HG02610 (cell line): ENCODE data around the gene POF1B.
A peak's percentile ranks its signal among the peaks of the same experiment; 100 is the strongest.
"Not testable (repeated sequence)": the region's sequence is repeated elsewhere in the genome, so short reads cannot be mapped to it uniquely, and the experiment has no call there.

Experiments used
- ATAC-seq: cut with Tn5 transposase; IDR thresholded peaks from one replicate; pipeline ENCODE4 v1.9.1; 2021; ENCODE audit warnings: mild to moderate bottlenecking, moderate library complexity; ENCODE audit not compliant: unreplicated experiment

The POF1B gene, protein sequence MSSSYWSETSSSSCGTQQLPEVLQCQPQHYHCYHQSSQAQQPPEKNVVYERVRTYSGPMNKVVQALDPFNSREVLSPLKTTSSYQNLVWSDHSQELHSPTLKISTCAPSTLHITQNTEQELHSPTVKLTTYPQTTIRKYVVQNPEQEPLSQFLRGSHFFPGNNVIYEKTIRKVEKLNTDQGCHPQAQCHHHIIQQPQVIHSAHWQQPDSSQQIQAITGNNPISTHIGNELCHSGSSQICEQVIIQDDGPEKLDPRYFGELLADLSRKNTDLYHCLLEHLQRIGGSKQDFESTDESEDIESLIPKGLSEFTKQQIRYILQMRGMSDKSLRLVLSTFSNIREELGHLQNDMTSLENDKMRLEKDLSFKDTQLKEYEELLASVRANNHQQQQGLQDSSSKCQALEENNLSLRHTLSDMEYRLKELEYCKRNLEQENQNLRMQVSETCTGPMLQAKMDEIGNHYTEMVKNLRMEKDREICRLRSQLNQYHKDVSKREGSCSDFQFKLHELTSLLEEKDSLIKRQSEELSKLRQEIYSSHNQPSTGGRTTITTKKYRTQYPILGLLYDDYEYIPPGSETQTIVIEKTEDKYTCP

DNA sequence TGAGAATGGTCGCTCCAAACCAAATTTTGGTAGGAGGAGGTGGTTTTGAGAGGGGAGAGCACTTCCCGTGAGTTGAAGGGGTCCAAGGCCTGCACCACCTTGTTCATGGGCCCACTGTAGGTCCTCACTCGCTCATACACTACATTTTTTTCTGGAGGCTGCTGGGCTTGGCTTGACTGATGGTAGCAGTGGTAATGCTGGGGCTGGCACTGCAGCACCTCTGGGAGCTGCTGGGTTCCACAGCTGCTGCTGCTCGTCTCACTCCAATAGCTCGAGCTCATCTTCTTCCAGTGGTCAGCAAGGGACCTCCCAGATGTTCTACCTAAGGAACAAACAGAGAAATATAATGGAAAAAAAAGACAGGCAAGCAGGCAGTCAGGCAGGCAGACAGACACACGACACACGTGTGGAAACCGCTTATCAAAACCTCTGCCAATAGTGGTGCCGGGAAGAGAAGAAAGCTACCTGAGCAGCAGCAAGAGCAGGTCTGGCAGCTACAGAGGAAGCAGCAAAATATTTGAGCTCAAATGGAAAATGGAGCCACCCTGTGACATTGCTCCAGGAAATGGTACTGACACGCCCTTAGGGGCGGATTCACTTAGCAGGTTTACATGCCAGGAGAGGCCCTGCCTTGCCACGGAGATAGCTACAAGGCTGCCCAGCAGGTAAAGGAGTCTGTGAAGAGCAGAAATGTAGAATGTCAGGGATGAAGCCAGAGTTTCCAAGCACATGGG is at the start of gene POF1B:
Gene POF1B (minus strand): TSS at position 492 of the 734 bp plus-strand sequence. CDS start 211 bp downstream, at position 281.
- no peak for ATAC-seq

DNA sequence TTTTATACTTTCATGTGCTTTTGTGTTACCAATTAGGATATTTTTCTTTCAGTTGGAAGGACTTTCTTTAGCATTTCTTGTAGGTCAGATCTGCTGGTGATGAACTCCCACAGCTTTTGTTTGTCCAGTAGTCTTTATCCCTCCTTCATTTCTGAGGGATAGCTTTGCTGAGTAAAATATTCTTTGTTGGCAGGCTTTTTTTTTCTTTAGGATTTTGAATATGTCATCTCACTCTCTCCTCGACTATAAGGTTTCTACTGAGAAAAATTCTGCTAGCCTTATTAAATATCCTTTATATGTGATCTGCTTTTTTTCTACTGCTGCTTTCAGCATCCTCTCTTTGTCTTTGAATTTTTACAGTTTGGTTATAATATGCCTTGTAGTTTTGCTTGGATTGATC is 49.6 kb upstream of the POF1B start:
- ATAC-seq, result no peak

DNA sequence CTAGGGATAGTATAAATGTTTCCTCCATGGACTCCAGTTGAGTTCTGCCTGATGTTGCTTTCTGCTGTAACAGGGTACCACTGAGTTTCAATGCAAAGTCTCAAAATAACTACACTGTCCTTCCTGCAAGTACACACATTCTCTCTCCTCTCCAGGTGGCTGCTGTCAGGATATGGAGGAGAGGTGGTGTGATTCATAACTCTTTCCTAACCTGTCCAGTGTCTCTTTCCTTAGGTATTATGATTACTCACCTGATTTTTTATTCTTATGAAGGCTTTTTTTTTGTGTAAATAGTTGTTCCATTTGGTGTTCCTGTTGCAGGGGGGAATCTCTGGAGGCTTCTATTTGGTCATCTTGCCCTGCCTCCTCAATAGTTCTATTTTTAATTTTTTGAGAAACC is 39.8 kb upstream of the POF1B start:
- ATAC-seq, result no peak

DNA sequence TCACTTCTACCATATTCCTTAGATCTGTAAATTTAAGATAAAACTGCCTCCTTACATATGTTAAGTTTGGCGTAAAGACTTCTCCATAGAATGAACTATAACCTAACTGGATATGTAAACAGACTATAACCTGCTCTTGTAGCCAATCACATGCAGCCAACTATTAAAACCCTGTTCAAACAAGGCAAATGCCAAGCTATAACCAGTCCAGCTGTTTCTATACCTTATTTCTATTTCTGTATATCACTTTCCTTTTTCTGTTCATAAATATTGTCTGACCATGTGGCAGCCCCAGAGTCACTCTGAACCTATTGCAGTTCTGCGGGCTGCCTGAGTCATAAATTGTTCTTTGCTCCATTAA is 12.4 kb upstream of the POF1B start:
- no peak for ATAC-seq

DNA sequence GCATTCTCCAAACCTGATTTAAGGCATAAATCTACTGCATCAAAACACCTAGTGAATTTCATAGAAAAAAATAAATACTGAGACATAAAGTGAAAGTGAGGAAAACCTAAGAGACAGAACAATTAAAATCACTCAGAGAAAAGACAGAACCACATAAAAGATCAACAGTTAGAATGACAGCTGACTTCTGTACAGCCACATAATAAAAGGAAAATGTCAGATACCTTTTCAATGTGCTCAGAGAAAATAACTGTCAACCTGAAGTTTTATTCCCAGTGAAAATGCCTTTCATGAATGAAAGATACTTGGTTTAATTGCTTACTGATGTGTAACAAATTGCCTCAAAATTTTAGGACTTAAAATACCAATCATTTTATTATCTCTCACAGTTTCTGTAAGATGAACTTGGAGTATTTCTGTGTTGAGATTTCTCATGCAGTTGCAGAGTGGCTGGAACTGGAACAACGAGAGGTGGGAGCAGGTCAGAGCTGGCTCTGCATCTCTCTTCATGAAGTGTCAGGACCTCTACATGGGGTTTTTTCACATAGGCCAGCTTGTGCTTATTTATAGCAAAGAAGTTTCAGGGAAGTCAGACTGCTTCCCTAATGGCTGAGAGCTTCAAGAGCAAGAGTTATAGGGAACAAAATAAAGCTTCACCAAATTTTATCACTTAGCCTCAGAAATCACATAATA is 11.9 kb upstream of the POF1B start:
- no peak for ATAC-seq

DNA sequence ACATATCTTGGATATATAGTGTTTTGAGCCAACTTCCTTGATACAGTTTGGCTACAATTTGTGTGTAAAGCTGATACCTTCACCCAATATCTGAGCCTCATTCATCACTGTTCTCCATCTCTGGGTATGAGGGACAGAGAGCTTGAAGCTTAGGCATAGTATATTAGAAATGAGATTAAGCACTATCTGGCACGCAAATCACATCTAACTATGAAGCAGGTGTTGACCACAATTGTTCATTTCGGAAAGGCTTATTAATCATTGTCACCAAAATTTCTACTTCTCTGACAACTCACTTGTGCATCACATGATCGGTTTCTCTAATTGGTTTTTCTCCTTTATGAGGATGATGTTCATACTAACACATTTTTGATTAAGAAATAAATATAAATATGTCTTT is 2.1 kb upstream of the POF1B start:
- ATAC-seq, result no peak

DNA sequence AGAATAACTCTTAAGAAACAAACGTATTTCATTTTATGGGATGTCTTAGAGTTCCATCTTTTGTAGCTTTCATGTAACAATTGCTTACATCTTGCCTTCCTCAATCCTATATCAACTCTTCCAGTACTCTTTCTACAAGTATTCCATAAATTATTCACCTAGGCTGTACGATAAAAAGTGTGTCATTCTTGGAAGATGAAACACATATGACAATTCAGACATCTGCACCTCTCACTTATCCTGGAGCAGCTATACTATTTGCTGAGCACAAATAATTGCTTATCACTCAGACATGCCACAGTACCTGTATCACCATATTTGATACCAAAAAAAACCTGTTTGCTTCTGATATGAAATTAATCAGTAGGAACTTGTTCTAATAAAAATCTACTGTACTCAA is 1.0 kb downstream of the POF1B start:
- ATAC-seq, result no peak

DNA sequence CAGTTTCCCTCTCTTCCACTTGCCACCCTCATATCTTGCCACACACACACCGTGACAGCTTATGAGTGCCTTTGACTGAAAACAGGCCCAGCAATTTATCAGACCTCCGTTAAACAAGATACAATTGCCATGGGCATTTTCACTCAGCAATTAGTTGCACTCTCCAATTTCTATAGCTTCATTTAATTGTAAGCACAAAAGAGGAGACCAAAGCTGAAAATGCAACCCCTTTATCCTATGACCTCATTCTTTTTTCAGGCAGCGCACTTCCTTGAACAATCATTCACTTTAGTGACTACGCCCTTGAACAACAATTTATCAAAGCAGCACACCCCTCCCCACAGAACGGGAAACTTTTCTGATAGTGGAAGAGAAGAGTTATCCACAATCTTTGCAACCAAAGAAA is 4.1 kb downstream of the POF1B start:
- no peak for ATAC-seq

DNA sequence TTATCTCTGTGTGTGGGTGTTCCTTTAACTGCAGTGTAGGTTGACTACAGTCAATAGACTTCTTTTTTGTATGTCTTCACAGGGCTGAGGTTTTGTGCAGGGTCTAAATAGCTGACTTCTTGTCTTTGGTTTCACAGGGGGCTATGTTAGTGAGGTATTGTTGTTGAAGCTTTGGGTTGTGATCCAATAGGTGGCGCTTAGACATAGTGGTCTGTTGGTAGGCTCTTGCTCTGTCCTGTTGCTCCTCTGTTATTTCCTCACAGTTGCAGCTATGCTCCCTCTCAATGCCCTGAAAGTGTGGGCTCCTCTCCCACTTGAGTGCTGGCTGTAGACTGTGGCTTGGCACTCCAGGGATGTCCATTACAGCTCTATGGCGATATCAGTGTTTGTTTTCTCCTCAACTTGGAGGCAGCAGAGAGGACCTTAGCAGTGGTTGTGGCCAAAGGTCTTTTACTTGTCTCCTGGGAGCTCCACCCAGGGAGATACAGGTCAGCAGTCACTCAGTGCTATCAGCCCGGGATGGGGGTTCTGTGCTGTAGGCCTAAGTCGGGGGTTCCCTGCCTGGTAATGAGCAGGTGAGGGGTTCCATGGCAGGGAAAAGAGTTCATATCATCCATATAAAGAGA is 14.0 kb downstream of the POF1B start:
- ATAC-seq, result no peak

DNA sequence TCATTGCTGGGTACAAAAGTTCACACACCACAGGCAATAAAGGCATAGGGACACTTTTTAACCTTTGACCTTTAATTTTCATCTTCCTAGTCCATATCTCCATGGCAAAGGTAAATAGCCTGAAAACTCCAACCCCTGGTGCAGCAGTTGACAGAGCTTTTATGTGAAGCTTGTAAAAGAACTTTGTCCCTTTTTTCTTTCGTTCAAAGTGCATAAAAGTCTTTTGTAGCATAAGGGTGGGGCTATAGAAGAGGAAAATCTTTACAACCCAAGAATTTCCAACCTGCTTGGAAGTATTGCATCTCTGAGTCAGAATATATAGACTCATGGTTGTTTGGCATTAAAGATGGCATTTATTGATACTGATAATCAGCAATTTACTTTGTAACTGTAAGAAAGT is 20.4 kb downstream of the POF1B start:
- no peak for ATAC-seq

DNA sequence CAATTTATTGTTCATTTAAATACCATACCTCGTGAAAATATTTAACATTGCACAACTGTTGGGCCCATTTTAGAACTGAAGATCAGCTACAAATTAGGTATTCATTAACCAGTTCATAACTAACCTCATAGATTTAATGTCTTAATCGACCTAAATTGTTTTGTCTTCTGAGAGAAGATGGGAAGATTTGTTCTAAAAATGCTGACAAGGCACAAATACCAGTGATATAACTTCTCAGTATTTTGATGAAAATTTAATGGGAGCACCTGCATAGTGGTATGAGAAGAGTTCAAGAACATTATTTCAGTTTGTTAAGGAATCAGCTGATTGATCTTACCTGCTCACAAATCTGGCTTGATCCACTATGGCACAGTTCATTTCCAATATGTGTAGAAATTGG is 33.9 kb downstream of the POF1B start:
- no peak for ATAC-seq

DNA sequence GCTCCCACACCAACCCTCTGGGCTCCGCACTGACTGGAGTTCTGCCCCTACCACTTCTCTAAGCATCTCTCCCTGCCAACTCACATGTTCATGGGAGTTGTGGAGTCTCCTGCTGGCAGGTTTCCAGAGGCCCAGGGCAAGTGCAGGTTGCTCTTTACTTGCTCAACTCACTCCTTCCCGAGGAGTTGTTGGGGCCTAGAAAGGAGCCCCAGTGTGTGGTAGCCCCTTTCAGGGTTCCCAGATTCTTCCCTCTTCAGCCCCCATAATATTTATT is 52.5 kb downstream of the POF1B start:
- ATAC-seq, result no peak

DNA sequence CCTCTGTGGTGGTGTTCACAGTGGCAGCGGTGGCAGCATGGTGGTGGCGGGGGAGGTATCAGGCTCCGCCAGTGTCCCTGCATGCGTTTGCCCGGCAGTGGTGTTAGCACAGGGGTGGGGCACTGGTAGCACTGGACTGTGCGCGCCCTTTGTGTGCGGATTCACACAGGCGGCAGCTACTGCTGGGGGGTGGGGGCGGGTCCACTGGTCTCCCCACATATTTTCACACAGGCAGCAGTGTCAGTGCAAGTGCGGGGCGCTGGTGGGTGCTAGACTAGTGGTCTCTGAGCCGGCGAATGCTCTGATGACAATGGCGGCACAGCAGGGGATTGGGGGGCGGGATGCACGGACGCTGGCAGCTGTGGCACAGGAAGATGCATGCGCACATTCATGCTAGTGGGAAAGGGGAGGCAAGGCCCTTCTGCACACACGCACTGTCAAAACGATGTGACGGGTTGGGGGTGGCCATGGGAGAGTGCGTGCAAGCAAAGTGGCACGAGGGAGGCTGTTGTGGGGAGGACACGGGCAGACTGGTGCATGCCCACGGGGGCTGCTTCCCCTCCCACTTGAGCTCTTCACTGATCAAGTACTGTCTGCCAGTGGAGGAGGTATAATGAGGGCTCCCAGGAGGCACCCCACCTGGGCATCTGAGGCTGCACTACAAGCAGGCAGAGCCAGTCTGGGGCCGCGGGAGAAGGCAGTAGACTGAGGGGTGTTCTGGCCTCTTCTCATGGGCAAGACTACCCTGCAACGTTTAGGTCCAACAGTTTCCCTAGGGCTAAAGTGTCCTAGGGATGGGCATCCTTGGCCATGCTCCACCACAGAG is 53.0 kb downstream of the POF1B start:
- no peak for ATAC-seq

DNA sequence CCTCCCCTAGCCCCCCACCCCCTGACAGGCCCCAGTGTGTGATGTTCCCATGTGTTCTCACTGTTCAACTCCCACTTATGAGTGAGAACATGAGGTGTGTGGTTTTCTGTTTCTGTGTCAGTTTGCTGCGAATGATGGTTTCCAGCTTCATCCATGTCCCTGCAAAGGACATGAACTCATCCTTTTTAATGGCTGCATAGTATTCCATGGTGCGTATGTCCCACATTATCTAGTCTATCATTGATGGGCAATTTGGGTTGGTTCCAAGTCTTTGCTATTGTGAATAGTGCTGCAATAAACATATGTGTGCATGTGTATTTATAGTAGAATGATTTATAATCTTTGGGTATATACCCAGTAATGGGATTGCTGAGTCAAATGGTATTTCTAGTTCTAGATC is 68.1 kb downstream of the POF1B start:
- not testable (repeated sequence) for ATAC-seq

DNA sequence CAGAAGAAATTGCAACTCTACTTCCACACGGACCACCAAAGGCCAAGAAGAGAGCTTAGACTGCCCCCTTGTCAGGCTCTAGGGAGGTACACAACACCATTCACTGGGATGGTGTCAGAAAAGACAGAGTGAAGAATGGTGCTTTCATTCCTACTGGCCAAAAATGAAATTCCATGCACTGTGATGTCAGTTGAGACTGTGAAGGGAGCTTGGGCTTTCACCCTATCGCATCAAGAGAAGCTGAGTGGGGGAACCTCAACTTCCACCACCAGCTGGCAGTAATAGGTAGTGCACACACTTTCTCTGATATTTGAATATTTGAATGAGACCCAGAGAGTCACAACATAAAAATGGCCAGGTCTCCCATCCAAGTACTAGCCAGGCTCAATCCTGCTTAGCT is 69.7 kb downstream of the POF1B start:
- ATAC-seq, result no peak

DNA sequence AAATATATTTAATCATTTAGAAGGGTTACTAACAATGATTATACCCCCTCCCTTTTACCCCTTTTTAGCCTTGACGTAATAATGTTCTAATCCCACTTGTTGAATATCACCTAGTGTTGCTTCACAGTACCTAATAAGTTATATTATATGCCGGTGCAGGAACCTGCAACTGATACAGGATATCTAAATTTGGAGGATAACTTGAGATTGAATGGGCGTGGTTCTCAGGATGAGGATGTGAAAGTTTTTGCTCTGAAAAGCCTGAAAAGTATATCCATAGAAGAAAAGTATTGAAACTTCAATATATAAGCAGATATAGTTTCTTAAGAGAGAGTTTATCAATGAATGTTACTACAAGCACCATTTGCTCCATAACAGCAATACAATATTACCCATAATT is 75.9 kb downstream of the POF1B start:
- no peak for ATAC-seq

DNA sequence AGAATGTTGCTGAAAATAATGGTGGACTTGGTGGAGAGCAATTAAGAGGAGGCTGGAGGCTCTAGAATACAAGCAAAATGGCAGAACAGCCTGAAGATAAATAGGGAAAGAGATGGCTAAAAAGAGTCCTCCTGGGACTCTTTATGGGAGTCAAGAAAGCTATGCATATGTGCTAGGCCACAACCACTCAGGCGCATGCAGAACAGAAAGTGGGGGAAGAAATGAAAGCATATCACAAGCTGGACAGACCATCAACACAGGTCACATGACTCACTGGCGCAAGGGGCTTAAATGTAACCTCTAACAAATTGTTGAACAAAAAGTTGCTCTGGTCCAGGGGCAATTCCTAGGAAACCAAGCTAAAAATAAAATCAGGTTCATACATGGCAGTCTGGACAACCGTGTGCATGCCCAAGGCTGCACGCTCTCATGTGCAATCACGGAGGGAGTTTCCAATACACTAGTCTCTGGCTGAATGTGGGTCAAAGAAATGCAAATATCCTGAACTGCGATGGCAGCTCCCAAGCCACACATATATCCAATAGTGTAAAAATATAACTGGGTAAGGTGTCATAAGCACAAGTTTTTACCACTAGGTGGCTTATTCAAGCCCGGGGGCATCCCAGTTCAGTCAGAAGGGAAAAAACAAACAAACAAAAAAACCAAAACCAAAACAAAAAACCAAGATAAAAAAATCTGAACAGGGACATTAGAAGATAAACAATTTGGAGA is 90.3 kb downstream of the POF1B start:
- peak; percentile 60 for ATAC-seq

DNA sequence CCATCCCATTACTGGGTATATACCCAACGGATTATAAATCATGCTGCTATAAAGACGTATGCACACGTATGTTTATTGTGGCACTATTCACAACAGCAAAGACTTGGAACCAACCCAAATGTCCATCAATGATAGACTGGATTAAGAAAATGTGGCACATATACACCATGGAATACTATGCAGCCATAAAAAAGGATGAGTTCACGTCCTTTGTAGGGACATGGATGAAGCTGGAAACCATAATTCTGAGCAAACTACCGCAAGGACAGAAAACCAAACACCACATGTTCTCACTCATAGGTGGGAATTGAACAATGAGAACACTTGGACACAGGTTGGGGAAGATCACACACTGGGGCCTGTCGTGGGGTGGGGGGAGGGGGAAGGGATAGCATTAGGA is 94.2 kb downstream of the POF1B start:
- ATAC-seq, result not testable (repeated sequence)

DNA sequence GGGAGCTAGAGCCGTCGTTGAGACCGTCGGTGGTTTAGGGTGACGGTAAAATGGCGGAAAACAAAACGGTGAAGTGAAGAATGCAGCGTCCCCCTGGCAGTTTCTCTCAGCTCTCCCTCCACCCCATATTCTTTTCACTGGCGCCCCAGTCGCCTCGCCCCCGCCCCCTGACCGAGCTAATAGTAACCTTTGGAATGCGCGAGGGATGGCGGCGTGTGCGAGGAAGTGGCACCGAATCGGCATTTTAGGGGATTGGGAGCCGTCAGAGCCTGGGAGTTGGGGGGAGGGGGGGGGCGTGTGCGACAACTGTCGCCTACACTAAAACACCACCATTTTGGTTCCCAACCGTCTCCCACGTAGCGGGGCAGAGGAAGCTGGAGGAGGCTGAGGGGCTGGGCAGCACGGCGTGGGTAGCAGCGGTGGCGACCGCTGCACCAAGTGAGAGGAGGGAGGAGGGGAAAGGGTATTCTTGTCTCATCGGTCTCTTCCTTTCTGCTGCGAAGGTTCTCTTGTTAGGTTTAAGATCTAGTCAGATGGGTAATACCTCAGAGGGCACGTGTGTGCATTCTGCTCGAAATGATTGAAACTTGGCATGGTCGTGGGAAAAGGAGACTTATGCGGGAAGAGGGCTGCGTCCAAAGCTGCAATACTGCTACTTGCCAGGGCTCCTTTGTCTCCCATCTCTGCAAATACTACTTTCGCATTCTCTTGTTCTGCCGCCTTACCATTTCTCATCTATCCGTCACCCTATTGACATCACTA is 134.8 kb downstream of the POF1B start:
- ATAC-seq, result no peak
